ENCODE measurements around the gene USP17L10.
"Not testable (repeated sequence)": the region's sequence is repeated elsewhere in the genome, so short reads cannot be mapped to it uniquely, and the experiment has no call there.

The USP17L10 gene

GRCh38 chr4:9210357-9210756 lies at the start of gene USP17L10:
TSS of gene USP17L10 (plus strand) at chr4:9210657. CDS start at chr4:9210657, 0 bp downstream.
- DNase-seq (ENCODE audit: low spot score), result not testable (repeated sequence)

DNA sequence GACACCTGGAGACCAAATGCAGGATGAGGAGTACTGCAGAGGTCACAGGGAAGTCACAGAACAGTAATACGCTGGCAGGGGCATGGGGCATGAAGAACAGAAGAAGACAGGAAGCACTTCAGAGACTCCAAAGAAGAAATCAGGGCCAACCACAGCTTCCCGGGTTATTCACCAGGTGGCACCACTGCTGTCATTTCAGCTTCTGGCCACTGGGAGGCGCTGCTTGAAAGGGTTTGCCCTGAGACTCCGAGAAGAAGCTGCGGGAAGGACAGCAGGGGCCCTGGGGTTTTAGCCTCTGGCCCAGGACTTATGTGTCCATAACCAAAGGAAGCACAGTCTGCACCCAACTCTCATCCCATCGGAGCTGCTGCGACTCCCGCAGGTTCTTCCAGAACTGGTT lies 44.5 kb upstream of the USP17L10 start:
- DNase-seq (ENCODE audit: low spot score), result not testable (repeated sequence)

- not testable (repeated sequence) for DNase-seq (ENCODE audit: low spot score)
Observed at GRCh38 chr4:9169791-9170459, 40.5 kb upstream of the USP17L10 start, which contains the start of gene FAM90A26. TSS of gene FAM90A26 (plus strand) at chr4:9170409. CDS start at chr4:9173173, 2,764 bp downstream.

- not testable (repeated sequence) for DNase-seq (ENCODE audit: low spot score)
Observed at GRCh38 chr4:9214701-9215100, 4.2 kb downstream of the USP17L10 start.

DNA sequence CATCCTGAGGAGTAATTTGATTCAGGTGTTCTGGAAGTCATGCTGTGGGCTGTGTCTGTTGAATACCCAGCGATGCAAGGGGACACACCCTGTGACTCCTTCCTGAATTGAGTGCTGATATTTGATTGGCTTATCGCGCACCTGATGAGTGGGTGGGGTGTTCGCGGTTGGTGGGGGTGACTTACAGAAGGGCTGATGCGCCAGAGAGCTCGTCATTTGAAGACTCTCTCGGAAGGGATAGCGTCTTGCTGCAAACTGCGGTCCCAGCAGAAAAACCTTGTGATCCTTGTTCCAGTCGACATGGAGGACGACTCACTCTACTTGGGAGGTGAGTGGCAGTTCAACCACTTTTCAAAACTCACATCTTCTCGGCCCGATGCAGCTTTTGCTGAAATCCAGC lies 4.6 kb downstream of the USP17L10 start, which contains the start of gene USP17L11:
Gene USP17L11 (plus strand): TSS at position 301 of the 400 bp plus-strand sequence. CDS start 0 bp downstream, at position 301.
- not testable (repeated sequence) for DNase-seq (ENCODE audit: low spot score)

- DNase-seq (ENCODE audit: low spot score), result not testable (repeated sequence)
Observed at GRCh38 chr4:9219852-9220251, 9.4 kb downstream of the USP17L10 start, which contains the start of gene USP17L12. TSS of gene USP17L12 (plus strand) at chr4:9220152. CDS start at chr4:9220152, 0 bp downstream.

DNA sequence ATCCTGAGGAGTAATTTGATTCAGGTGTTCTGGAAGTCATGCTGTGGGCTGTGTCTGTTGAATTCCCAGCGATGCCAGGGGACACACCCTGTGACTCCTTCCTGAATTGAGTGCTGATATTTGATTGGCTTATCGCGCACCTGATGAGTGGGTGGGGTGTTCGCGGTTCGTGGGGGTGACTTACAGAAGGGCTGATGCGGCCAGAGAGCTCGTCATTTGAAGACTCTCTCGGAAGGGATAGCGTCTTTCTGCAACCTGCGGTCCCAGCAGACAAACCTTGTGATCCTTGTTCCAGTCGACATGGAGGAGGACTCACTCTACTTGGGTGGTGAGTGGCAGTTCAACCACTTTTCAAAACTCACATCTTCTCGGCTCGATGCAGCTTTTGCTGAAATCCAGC lies 14.1 kb downstream of the USP17L10 start, which contains the start of gene USP17L13:
Gene USP17L13 (plus strand): TSS at position 301 of the 400 bp plus-strand sequence. CDS start 0 bp downstream, at position 301.
- not testable (repeated sequence) for DNase-seq (ENCODE audit: low spot score)

DNA sequence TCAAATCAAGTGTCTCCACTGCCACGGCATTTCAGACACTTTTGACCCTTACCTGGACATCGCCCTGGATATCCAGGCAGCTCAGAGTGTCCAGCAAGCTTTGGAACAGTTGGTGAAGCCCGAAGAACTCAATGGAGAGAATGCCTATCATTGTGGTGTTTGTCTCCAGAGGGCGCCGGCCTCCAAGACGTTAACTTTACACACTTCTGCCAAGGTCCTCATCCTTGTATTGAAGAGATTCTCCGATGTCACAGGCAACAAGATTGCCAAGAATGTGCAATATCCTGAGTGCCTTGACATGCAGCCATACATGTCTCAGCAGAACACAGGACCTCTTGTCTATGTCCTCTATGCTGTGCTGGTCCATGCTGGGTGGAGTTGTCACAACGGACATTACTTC lies 19.8 kb downstream of the USP17L10 start:
- DNase-seq (ENCODE audit: low spot score), result not testable (repeated sequence)

GRCh38 chr4:9234085-9234484 lies 23.6 kb downstream of the USP17L10 start, which contains the start of gene USP17L15:
TSS of gene USP17L15 (plus strand) at chr4:9234385. CDS start at chr4:9234385, 0 bp downstream.
- not testable (repeated sequence) for DNase-seq (ENCODE audit: low spot score)

- DNase-seq (ENCODE audit: low spot score), result not testable (repeated sequence)
Observed at GRCh38 chr4:9238461-9238860, 28.0 kb downstream of the USP17L10 start.

GRCh38 chr4:9243579-9243978 lies 33.1 kb downstream of the USP17L10 start, which contains the start of gene USP17L17:
TSS of gene USP17L17 (plus strand) at chr4:9243879. CDS start at chr4:9243879, 0 bp downstream.
- not testable (repeated sequence) for DNase-seq (ENCODE audit: low spot score)

GRCh38 chr4:9247953-9248680 lies 37.7 kb downstream of the USP17L10 start, which contains the start of gene USP17L18:
TSS of gene USP17L18 (plus strand) at chr4:9248630. CDS start at chr4:9248630, 0 bp downstream.
- DNase-seq (ENCODE audit: low spot score), result not testable (repeated sequence)

- not testable (repeated sequence) for DNase-seq (ENCODE audit: low spot score)
Observed at GRCh38 chr4:9253078-9253477, 42.6 kb downstream of the USP17L10 start, which contains the start of gene USP17L19. TSS of gene USP17L19 (plus strand) at chr4:9253378. CDS start at chr4:9253378, 0 bp downstream.

- DNase-seq (ENCODE audit: low spot score), result not testable (repeated sequence)
Observed at GRCh38 chr4:9257824-9258223, 47.4 kb downstream of the USP17L10 start, which contains the start of gene USP17L20. TSS of gene USP17L20 (plus strand) at chr4:9258124. CDS start at chr4:9258124, 0 bp downstream.

Measured in AG20443 (cell line).